ENCODE results near the gene ZBP1.

DNA sequence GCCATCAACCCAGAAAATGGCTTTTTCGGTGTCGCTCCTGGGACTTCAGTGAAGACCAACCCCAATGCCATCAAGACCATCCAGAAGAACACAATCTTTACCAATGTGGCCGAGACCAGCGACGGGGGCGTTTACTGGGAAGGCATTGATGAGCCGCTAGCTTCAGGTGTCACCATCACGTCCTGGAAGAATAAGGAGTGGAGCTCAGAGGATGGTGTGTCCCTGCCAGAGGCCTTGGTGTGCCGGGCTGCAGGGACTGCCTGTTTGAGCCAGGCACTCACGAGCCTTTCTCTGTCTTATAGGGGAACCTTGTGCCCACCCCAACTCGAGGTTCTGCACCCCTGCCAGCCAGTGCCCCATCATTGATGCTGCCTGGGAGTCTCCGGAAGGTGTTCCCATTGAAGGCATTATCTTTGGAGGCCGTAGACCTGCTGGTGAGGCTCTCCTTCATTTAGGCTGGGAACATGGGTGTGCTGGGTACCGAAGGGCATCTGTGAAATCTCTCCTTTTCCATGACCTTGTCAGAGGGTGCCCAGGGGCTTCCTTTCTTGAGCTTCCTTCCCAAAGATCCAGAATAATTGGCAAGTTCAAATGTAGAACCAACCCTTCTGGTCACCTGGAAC lies 55.9 kb downstream of the ZBP1 start:
- TF ChIP-seq POLR2AphosphoS5 (IDR thresholded peaks at IDR 0.05; ENCODE audit: low read depth, low read length) (no peak), TAF1 (IDR thresholded peaks at IDR 0.05; ENCODE audit: borderline replicate concordance, low read depth, low read length) (no peak)

Measured in GM12892 (cell line).